ENCODE results near the gene ZHX3.

The ZHX3 gene

GRCh38 chr20:41204304-41205265 is 112.9 kb downstream of the ZHX3 start:
- TF ChIP-seq MYC (IDR thresholded peaks at IDR 0.05; ENCODE audit: low read depth, low read length) (no peak), POLR2A (IDR thresholded peaks at IDR 0.05; ENCODE audit: extremely low read depth, insufficient read length) (no peak), CTCF (IDR thresholded peaks at IDR 0.05; ENCODE audit: low read depth, low read length) (no peak), MAX (IDR thresholded peaks at IDR 0.05; ENCODE audit: low read depth, low read length) (no peak)
- H3K4me3 ChIP-seq (ENCODE audit: low read depth, low read length) = no peak overlapping the region
- DNase-seq (ENCODE audit: low read depth) = no peak

- no peak for DNase-seq (ENCODE audit: low read depth)
- TF ChIP-seq POLR2A (IDR thresholded peaks at IDR 0.05; ENCODE audit: extremely low read depth, insufficient read length) (no peak), CTCF (IDR thresholded peaks at IDR 0.05; ENCODE audit: low read depth, low read length) (no peak), MYC (IDR thresholded peaks at IDR 0.05; ENCODE audit: low read depth, low read length) (no peak), MAX (IDR thresholded peaks at IDR 0.05; ENCODE audit: low read depth, low read length) (no peak)
- H3K4me3 ChIP-seq (ENCODE audit: low read depth, low read length) = no peak overlapping the region
Observed at GRCh38 chr20:41203660-41204059, 113.9 kb downstream of the ZHX3 start.

- no peak overlapping the region for H3K4me3 ChIP-seq (ENCODE audit: low read depth, low read length)
- no peak for DNase-seq (ENCODE audit: low read depth)
- TF ChIP-seq POLR2A (IDR thresholded peaks at IDR 0.05; ENCODE audit: extremely low read depth, insufficient read length) = no peak
- no peak for TF ChIP-seq MAX (IDR thresholded peaks at IDR 0.05; ENCODE audit: low read depth, low read length)
- TF ChIP-seq CTCF (IDR thresholded peaks at IDR 0.05; ENCODE audit: low read depth, low read length) = no peak
- TF ChIP-seq MYC (IDR thresholded peaks at IDR 0.05; ENCODE audit: low read depth, low read length) = no peak
Observed at GRCh38 chr20:41202426-41202825, 115.1 kb downstream of the ZHX3 start.

GRCh38 chr20:41201760-41202159 is 115.8 kb downstream of the ZHX3 start:
- TF ChIP-seq CTCF (IDR thresholded peaks at IDR 0.05; ENCODE audit: low read depth, low read length) (no peak), MYC (IDR thresholded peaks at IDR 0.05; ENCODE audit: low read depth, low read length) (no peak), POLR2A (IDR thresholded peaks at IDR 0.05; ENCODE audit: extremely low read depth, insufficient read length) (no peak), MAX (IDR thresholded peaks at IDR 0.05; ENCODE audit: low read depth, low read length) (no peak)
- no peak for DNase-seq (ENCODE audit: low read depth)
- H3K4me3 ChIP-seq (ENCODE audit: low read depth, low read length) = no peak overlapping the region

GRCh38 chr20:41200446-41201202 is 116.9 kb downstream of the ZHX3 start:
- H3K4me3 ChIP-seq (ENCODE audit: low read depth, low read length) = no peak overlapping the region
- TF ChIP-seq MAX (IDR thresholded peaks at IDR 0.05; ENCODE audit: low read depth, low read length) = no peak
- no peak for TF ChIP-seq POLR2A (IDR thresholded peaks at IDR 0.05; ENCODE audit: extremely low read depth, insufficient read length)
- no peak for TF ChIP-seq MYC (IDR thresholded peaks at IDR 0.05; ENCODE audit: low read depth, low read length)
- no peak for TF ChIP-seq CTCF (IDR thresholded peaks at IDR 0.05; ENCODE audit: low read depth, low read length)
- no peak for DNase-seq (ENCODE audit: low read depth)
